Myometrial cell (primary cell): Measurements from ENCODE around the gene GNG11. TPM values are rescaled to one million over a fixed set of nuclear protein-coding genes. Genes with fewer than 3 reads are reported as not detected.

ENCODE experiments used
- total RNA-seq: library from RNA; depleted of rRNA; stranded (reverse); fragments of >200 nt; gene quantifications from 2 replicates; pipeline ENCODE4 v1.2.3, GENCODE V29; 2015

Gene GNG11
- total RNA-seq: 59.0 and 69.8 TPM in 2 replicates

GRCh38 chr7:93921607-93922566 lies at the start of gene GNG11:
Gene GNG11, plus strand, starts transcription at chr7:93921735. Its CDS starts 403 bp downstream, at chr7:93922138.

GRCh38 chr7:93890464-93891068 lies 31.0 kb upstream of the GNG11 start, which contains the start of gene TFPI2:
Gene TFPI2, minus strand, starts transcription at chr7:93890753. Its CDS starts 75 bp downstream, at chr7:93890678.

DNA sequence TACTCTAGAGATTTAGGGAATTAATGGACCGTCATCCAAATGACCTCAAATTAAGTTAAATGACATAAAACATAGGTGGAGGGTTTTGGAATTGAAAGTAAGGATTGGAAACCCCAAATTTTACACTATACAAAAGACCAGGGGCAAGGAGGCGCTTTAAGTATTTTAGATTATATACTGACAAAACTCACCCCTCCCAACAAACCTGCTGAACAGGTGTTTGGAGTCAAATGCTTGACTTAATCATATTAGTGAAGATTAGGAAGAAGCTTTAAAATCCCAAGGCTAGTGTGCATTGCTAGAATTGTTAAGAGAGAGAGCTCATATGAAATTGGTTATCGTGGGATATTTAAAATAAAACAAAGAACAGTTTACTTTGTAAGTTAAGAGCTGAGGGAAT lies 15.3 kb upstream of the GNG11 start, which contains the start of gene GNGT1:
GNGT1 (plus strand) TSS at position 301 of the 400 bp plus-strand sequence. CDS start 180 bp downstream, outside the sequence.

Other genes starting within 250 kb of the GNG11 start
- gene TFPI2, start 31.0 kb upstream of the GNG11 start, total RNA-seq: 528 and 763 TPM in 2 replicates
- not detected in 2 replicates for gene GNGT1, start 15.2 kb upstream of the GNG11 start, total RNA-seq
- gene BET1, start 82.6 kb downstream of the GNG11 start, total RNA-seq: 37.9 and 50.5 TPM in 2 replicates